ENCODE data around the gene TBPL2. TPM values are rescaled to one million over a fixed set of nuclear protein-coding genes. Genes with fewer than 3 reads are reported as not detected.
"Not testable (repeated sequence)": the region's sequence is repeated elsewhere in the genome, so short reads cannot be mapped to it uniquely, and the experiment has no call there.

TBPL2 gene
- not detected for total RNA-seq

GRCh38 chr14:55440385-55440784, at the start of gene TBPL2:
Gene TBPL2, minus strand, starts transcription at chr14:55440616. Its CDS starts 167 bp downstream, at chr14:55440449.
- POLR2A ChIA-PET: no interaction called here
- CTCF ChIA-PET: interaction anchor here (1.0 to 1.5 kb wide), 3 partner anchors 14 to 256 kb away, joined by 3 to 5 read pairs (median 4); no protein-coding TSS in a partner anchor

GRCh38 chr14:55488204-55488603, 47.8 kb upstream of the TBPL2 start:
- H3K9me3 Mint-ChIP-seq: no peaks in the 10 kb centered on the region
- peaks cover 2% of the 10 kb centered on the region for H3K27me3 Mint-ChIP-seq
- ChIA-PET CTCF (no interaction called here), POLR2A (no interaction called here)
- H3K27ac Mint-ChIP-seq: no peak overlapping the region
- no peaks in the 10 kb centered on the region for H3K36me3 Mint-ChIP-seq (ENCODE audit: low read depth)
- no peak overlapping the region for H3K4me3 Mint-ChIP-seq
- no peak for DNase-seq
- no peaks in the 10 kb centered on the region for H3K4me1 Mint-ChIP-seq

More at GRCh38 chr14:55440385-55440784, at the start of gene TBPL2:
- H3K27me3 Mint-ChIP-seq: no peaks in the 10 kb centered on the region
- H3K4me1 Mint-ChIP-seq: no peaks in the 10 kb centered on the region
- no peaks in the 10 kb centered on the region for H3K9me3 Mint-ChIP-seq
- no peak within 1 kb of the TSS for H3K27ac Mint-ChIP-seq
- no peak for DNase-seq
- H3K36me3 Mint-ChIP-seq (ENCODE audit: low read depth): no peaks in the 10 kb centered on the region
- no peak within 1 kb of the TSS for H3K4me3 Mint-ChIP-seq

GRCh38 chr14:55482936-55483605, 42.7 kb upstream of the TBPL2 start:
- H3K9me3 Mint-ChIP-seq: no peaks in the 10 kb centered on the region
- H3K27me3 Mint-ChIP-seq: no peaks in the 10 kb centered on the region
- H3K36me3 Mint-ChIP-seq (ENCODE audit: low read depth): no peaks in the 10 kb centered on the region
- no peak overlapping the region for H3K27ac Mint-ChIP-seq
- H3K4me1 Mint-ChIP-seq: no peaks in the 10 kb centered on the region
- DNase-seq: no peak
- ChIA-PET POLR2A (no interaction called here), CTCF (interaction anchor here (1.4 kb wide), 2 partner anchors 10 to 14 kb away, joined by 3 to 5 read pairs; no protein-coding TSS in a partner anchor)
- H3K4me3 Mint-ChIP-seq: no peak overlapping the region

- H3K9me3 Mint-ChIP-seq: no peaks in the 10 kb centered on the region
- POLR2A ChIA-PET: no interaction called here
- H3K4me3 Mint-ChIP-seq: no peak overlapping the region
- H3K36me3 Mint-ChIP-seq (ENCODE audit: low read depth): no peaks in the 10 kb centered on the region
- DNase-seq: no peak
- no peak overlapping the region for H3K27ac Mint-ChIP-seq
- no peaks in the 10 kb centered on the region for H3K4me1 Mint-ChIP-seq
- CTCF ChIA-PET: no interaction called here
- H3K27me3 Mint-ChIP-seq: no peaks in the 10 kb centered on the region
These were observed 41.4 kb upstream of the TBPL2 start for GRCh38 chr14:55481769-55482168.

- no peaks in the 10 kb centered on the region for H3K9me3 Mint-ChIP-seq
- no peak overlapping the region for H3K27ac Mint-ChIP-seq
- ChIA-PET CTCF (no interaction called here), POLR2A (no interaction called here)
- no peaks in the 10 kb centered on the region for H3K27me3 Mint-ChIP-seq
- no peaks in the 10 kb centered on the region for H3K36me3 Mint-ChIP-seq (ENCODE audit: low read depth)
- no peak overlapping the region for H3K4me3 Mint-ChIP-seq
- H3K4me1 Mint-ChIP-seq: no peaks in the 10 kb centered on the region
- DNase-seq: no peak
These were observed 37.3 kb upstream of the TBPL2 start for GRCh38 chr14:55477680-55478079.

- POLR2A ChIA-PET; H3K36me3 Mint-ChIP-seq (ENCODE audit: low read depth); H3K9me3 Mint-ChIP-seq; H3K4me1 Mint-ChIP-seq; H3K4me3 Mint-ChIP-seq; DNase-seq; H3K27ac Mint-ChIP-seq; H3K27me3 Mint-ChIP-seq: not testable (repeated sequence)
- CTCF ChIA-PET: interaction anchor here (1.2 kb wide), 1 partner anchor 19 kb away, joined by 3 read pairs; no protein-coding TSS in a partner anchor
These were observed 36.0 kb upstream of the TBPL2 start for GRCh38 chr14:55476448-55476847.

- H3K4me1 Mint-ChIP-seq: no peaks in the 10 kb centered on the region
- H3K27me3 Mint-ChIP-seq: peaks cover 11% of the 10 kb centered on the region
- DNase-seq: no peak
- peaks cover 4% of the 10 kb centered on the region for H3K9me3 Mint-ChIP-seq
- ChIA-PET CTCF (no interaction called here), POLR2A (no interaction called here)
- no peak overlapping the region for H3K27ac Mint-ChIP-seq
- no peaks in the 10 kb centered on the region for H3K36me3 Mint-ChIP-seq (ENCODE audit: low read depth)
- H3K4me3 Mint-ChIP-seq: no peak overlapping the region
These were observed 33.4 kb upstream of the TBPL2 start for GRCh38 chr14:55473786-55474185.

- DNase-seq: no peak
- Mint-ChIP-seq H3K4me1 (no peaks in the 10 kb centered on the region), H3K27me3 (peaks cover 12% of the 10 kb centered on the region), H3K4me3 (no peak overlapping the region), H3K27ac (no peak overlapping the region), H3K36me3 (ENCODE audit: low read depth) (no peaks in the 10 kb centered on the region), H3K9me3 (peaks cover 4% of the 10 kb centered on the region)
- POLR2A ChIA-PET: no interaction called here
- CTCF ChIA-PET: interaction anchor here (1.1 kb wide), 1 partner anchor 13 kb away, joined by 5 read pairs; no protein-coding TSS in a partner anchor
These were observed 29.6 kb upstream of the TBPL2 start for GRCh38 chr14:55470025-55470424.

- no peaks in the 10 kb centered on the region for H3K4me1 Mint-ChIP-seq
- CTCF ChIA-PET: no interaction called here
- no peak for DNase-seq
- POLR2A ChIA-PET: no interaction called here
- H3K9me3 Mint-ChIP-seq: peaks cover 4% of the 10 kb centered on the region
- H3K4me3 Mint-ChIP-seq: no peak overlapping the region
- H3K27ac Mint-ChIP-seq: no peak overlapping the region
- H3K27me3 Mint-ChIP-seq: peaks cover 12% of the 10 kb centered on the region
- H3K36me3 Mint-ChIP-seq (ENCODE audit: low read depth): no peaks in the 10 kb centered on the region
These were observed 26.9 kb upstream of the TBPL2 start for GRCh38 chr14:55467307-55467706.

GRCh38 chr14:55458800-55459515, 18.5 kb upstream of the TBPL2 start:
- CTCF ChIA-PET: interaction anchor here (0.6 to 0.9 kb wide), 2 partner anchors 15 to 50 kb away, joined by 3 read pairs; no protein-coding TSS in a partner anchor
- no peaks in the 10 kb centered on the region for H3K27me3 Mint-ChIP-seq
- no peaks in the 10 kb centered on the region for H3K4me1 Mint-ChIP-seq
- H3K36me3 Mint-ChIP-seq (ENCODE audit: low read depth): no peaks in the 10 kb centered on the region
- H3K27ac Mint-ChIP-seq: no peak overlapping the region
- DNase-seq: no peak
- no peaks in the 10 kb centered on the region for H3K9me3 Mint-ChIP-seq
- no peak overlapping the region for H3K4me3 Mint-ChIP-seq
- POLR2A ChIA-PET: no interaction called here

GRCh38 chr14:55457496-55457895, 17.1 kb upstream of the TBPL2 start:
- DNase-seq: no peak
- no peaks in the 10 kb centered on the region for H3K4me1 Mint-ChIP-seq
- no peaks in the 10 kb centered on the region for H3K27me3 Mint-ChIP-seq
- no peak overlapping the region for H3K4me3 Mint-ChIP-seq
- no peaks in the 10 kb centered on the region for H3K36me3 Mint-ChIP-seq (ENCODE audit: low read depth)
- ChIA-PET POLR2A (no interaction called here), CTCF (interaction anchor here (0.8 kb wide), 1 partner anchor 19 kb away, joined by 3 read pairs; no protein-coding TSS in a partner anchor)
- H3K9me3 Mint-ChIP-seq: no peaks in the 10 kb centered on the region
- H3K27ac Mint-ChIP-seq: no peak overlapping the region

GRCh38 chr14:55456411-55456810, 16.0 kb upstream of the TBPL2 start:
- H3K27ac Mint-ChIP-seq; DNase-seq; POLR2A ChIA-PET; H3K4me3 Mint-ChIP-seq; H3K4me1 Mint-ChIP-seq; H3K36me3 Mint-ChIP-seq (ENCODE audit: low read depth); H3K9me3 Mint-ChIP-seq; CTCF ChIA-PET; H3K27me3 Mint-ChIP-seq: not testable (repeated sequence)

- Mint-ChIP-seq H3K4me1 (no peaks in the 10 kb centered on the region), H3K9me3 (no peaks in the 10 kb centered on the region), H3K27me3 (no peaks in the 10 kb centered on the region), H3K36me3 (ENCODE audit: low read depth) (no peaks in the 10 kb centered on the region), H3K27ac (no peak overlapping the region), H3K4me3 (no peak overlapping the region)
- no peak for DNase-seq
- ChIA-PET CTCF (interaction anchor here (0.7 to 1.3 kb wide), 3 partner anchors 8 to 82 kb away, joined by 3 to 7 read pairs (median 3); partner anchors contain the start of gene TBPL2), POLR2A (no interaction called here)
These were observed 14.0 kb upstream of the TBPL2 start for GRCh38 chr14:55454264-55455002.
